Activated CD8-positive, alpha-beta memory T cell treated with anti-CD3 and anti-CD28 coated beads, Interleukin-2, amount 50 U/mL, for 24 hours (primary cell): ENCODE measurements around the gene ADARB1.

Experiments
- DNase-seq: peaks from one replicate; pipeline ENCODE4 v3.0.0-alpha.2; 2020; ENCODE audit errors: extremely low read depth

The ADARB1 gene

DNA sequence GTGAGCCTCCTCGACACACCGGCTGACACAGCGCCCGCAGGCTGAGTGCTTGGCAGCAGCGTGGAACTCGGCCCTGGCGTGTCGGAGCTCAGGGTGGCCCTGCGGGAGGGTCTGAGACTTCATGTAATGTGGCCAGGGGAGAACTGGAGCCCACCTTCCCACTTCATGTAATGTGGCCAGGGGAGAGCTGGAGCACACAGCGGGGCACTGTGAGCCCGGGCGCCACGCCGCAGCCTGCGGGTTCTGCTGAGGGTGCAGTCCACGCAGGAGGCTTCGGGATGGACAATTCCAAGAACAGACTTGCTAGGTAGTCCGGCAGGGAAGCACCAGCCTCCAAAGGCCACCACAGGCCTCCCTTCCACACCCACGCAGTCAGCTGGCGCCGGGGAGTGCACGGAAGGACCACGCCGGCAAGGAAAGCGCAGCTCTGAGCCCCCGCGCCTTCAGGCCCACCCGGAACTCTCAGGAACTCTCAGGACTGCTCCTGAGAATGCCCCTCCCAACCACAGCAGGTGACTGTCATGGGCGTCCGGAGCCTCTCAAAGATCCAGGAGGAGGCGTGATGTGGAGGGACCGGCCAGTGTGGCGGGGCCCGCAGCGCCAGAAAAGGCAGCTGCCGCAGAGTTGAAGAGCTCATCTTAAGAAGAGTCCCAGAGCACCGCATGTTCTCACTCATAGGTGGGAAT, 19.3 kb upstream of the ADARB1 start:
- no peak for DNase-seq

DNA sequence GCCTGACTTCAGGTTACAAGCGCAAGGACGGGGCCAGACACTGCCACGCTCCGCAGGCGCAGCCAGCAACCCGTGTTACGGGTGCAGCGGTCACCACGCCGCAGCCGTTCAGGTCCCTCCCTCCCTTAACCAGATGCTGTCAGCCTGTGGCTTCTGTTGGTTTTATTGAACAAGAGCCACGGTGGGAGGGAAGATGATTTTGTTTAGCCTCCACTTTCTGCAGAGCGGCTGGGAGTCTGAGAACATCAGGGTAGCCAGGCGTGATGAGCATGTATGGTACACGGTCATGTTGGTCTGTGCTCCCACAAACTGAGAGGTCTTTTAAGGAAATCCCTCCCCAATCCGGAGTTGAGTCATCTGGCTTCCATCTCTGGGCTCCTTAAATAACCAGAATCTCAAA, 18.5 kb upstream of the ADARB1 start:
- no peak for DNase-seq

DNA sequence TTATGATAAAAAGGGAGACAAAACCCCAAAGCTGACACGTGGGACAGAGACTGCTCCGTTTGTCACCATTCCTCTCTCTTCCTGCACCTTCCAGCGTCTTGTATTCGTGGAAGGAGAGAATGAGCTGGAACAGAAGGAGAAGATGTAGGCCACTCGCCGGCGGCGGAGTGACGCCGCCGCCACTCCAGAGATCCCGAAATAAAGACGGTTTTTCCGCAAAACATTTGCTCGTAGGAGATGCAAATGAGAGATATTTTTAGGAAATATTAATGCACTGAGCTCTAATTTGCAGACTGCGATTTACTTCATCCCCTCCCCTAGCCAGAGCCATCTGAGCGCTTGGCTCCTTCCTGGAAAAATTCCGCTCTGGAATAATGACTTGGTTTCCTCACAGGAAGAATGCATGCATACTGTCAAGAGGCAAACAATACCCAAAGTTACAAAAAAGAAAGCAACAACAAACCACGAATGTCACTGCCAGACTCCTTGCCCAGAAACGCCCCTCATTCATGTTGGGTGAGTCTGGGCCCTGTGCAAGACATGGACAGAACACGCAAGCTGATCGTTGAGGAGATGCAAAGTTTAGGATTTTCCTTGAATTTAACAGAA, 18.0 kb upstream of the ADARB1 start:
- no peak for DNase-seq

DNA sequence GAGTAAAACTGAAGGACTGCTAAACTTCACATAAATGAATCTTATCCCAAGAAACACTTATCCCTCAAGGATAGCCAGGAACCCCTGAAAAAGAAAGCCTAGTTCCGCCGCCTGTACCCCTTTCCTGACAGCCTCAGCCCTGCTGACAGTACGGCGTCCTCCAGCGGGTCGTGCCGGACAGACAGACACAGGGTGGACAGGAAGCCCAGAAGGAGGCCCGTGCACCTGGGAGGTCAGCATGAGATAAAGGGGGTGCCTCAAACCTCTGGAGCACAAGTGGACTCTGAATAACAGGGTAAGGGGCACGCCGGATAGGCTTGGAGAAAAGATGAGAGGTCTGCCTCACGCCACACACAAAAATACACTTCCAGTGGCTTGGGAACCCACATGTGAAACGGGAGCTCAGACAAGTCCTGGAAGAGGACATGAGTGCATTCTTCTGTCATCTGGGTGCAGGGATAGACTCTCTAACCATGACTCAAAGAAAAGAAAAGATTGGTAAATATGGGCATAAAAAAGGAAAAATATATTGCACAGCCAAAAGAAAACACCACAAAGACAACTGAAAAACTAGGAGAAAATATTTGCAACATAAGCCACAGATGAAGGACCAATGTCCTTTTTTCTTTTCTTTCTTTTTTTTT, 17.3 kb upstream of the ADARB1 start:
- DNase-seq, result no peak

DNA sequence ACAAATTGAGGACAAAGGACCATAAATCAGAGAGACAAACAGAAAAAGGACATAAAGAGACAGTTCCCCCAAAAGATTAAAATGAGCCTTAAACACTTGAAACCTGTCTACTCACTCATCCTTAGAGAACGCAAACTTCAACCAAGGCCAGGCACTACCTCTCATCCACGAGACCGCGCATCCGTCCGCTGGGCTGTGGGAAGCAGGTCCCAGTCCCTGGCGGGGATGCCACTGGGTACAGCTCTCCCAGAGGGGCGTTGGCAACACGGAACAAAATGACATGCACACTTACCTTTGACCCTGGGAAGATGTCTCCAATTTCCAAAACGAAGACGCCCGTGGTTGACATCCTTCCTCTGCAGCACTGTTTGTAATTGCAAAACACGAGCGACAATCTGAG, 16.5 kb upstream of the ADARB1 start:
- DNase-seq, result no peak

DNA sequence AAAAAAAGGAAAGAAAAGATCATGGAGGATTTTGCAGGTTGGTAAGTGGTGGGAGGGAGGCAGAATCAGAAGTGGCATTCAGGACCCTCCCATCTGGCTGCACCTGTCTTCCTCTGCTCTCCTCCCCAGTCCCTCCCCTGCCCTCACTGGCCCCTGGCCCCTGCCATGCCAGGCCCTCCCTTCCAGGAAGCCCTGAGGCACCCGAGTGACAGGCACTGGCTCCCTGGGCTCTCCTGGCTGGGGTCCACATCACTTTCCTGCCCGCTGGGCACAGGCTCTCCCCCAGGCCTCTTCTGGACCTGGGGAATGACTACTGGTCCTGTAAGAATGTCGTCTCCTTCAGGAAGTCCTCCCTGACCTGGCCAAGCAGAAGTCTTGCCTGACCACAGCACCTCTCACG, 15.3 kb upstream of the ADARB1 start:
- no peak for DNase-seq

DNA sequence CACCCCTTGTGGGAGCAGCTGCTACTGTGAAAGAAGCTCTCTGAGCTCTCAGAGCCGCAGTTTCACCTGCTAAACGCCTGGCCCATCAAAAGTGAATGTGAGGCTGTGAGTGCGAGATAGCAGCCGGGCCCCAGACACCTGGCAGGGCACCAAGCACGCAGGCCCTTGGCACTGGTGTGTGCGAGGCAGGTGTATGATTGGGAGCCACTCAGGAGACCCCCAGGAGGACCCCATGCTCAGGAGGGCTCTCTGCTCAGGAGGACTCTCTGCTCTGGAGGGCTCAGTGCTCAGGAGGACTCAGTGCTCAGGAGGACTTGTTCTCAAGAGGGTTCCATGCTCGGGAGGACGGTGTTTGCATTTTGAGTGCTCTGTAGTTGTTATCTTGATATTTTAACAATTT, 14.3 kb upstream of the ADARB1 start:
- DNase-seq, result no peak

DNA sequence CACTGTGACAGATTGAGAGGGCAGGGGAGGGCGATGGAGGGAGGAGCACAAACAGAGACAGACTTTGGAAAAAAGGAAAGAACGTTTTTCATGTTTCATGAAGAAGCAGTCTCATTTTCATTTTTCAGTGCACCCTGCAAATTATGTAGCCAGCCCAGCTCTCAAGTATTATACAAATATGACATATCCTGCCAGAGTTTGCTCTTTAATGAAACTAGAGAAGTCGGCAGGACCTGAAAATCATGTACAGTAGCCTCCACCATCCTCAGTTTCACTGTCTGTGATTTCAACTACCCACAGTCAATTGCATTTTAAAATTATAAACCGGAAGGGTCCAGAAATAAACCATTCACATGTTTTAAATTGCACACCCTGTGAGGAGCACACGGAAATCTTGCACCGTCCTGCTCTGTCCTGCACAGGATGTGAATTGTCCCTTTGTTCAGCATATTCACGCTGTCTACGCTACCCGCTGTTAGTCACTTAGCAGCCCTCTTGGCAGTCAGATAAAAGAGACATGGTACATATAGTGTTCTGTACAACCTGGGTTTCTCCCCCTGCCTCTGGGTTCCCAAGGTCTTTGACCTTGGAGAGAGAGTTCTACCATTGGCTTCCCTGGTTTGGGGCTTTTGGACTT, 13.6 kb upstream of the ADARB1 start:
- DNase-seq, result no peak

DNA sequence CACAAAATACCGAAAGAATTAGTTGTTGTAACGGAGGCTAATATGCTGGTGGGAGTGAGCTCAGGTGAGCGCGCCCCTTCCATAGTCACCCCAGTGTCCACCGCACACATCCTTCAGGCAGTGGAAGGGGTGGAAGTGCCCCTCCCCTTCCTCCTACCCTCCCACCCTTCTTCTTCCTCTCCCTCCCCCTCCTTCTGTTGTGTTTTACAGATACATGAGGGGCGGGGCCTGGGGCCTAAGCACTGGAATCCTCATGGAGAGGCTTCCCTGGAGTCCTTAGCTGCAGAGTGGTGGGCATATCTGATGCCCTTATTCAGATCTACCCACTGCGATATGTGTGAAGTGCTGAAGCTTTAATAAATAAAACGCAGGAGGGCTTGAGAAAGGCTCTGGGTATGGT, 10.3 kb upstream of the ADARB1 start:
- no peak for DNase-seq

DNA sequence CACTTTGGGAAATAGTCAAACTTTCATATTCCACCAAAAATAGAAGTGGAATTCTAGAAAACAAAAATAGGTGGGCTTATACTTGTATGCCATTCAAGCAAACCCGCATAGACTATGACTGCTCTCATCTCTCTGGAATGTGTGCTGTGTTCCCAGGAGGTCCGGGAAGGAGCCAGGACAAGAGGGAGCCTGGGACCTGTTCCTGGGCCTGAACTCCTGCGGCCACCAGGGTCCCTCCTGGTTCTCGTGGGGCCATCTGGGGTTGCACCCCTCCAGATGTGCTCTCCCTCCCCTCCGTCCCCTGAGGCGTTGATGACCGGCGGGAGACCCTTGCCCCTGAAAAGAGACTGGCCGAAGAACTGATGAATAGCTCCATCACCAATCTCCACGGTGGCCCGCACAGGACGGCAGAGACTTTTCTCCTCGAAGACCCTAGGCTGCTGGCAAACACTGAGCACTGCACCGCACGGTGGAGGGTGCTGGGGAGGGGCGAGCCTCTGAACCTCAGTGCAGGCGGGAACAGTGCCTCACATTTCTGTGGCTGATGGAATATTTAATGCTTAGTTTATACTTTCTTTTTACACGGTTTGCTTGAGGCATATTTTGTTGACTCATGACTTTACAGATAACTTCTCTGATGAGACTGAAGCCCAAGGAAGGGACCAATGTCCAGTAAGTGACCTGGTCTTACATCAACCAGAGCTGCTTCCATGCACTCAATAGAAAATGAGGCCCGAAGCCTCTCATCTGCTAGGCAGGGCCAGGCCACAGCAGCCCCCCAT, 9.6 kb upstream of the ADARB1 start:
- no peak for DNase-seq

DNA sequence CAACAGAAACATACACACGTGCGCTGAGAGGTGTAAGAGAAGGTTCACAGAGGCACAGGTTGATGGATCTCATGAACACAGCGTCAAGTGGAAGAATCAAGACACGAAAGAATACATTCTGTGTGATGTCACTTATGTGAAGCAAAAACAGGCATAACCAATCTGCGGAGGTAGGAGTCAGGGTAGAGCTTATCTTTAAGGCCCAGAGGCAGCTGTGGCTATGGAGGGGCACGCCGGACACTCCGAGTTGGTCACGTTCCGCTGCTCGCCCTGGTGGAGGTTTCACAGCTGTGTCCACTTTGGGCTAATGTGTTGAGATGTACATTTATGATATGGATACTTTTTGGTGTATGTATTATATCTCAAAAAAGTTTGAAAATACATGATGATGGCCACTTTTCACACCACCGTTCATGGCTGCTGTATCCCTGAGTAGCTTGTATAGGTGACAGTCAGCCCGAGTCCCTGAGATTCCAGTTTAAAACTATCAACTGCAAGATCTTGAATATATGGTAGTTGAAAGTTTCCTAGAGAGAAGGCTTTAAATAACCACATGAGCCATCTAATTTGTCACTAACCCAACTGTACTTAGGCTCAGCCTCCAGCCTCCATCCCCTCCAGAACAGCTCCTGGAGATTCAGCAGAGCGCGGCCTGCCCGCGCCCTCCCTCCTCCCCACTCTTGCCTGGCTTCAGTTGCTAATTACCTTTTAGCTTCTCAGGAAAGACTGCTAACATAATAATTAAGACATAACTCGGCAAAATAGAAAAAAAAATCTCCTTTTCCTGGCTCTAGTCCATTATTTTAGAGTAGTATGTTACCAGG, 6.7 kb upstream of the ADARB1 start:
- no peak for DNase-seq

DNA sequence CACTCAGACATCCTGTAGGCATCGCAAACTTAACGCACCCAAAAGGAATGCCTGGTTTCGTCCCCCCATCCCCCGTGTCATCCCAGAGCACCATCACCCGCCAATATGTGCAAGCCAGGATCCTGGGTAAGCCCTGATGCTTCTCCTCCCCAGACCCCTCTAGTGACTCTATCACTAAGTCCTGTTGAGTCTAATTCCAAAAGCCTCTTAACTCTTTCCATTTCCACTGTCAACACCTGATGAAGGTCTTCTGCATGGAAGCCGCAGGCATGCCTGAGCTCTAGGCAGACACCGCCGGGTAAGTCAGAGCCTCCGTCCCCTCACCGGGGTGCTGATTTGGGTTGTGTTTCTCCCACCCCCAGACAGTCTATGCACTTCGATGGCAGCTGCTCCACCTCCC, 5.3 kb upstream of the ADARB1 start:
- no peak for DNase-seq

DNA sequence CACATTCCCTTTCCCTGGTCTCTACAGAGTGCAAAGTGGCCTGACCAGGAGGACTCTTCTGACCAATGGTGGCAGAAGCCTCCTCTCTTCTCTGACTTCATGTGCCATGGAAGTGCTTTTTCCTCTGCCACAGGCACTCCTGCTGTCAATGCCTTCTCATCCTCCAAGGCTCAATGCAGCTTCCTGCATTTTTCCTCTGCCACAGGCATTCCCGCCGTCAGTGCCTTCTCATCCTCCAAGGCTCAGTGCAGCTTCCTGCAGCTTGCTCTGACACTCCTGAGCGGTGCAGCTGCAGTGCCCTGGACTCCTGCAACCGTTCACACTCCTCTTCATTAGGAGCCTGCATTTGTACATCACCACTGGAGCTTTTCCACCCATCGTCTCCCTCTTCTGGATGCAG, 4.7 kb upstream of the ADARB1 start:
- DNase-seq, result no peak

DNA sequence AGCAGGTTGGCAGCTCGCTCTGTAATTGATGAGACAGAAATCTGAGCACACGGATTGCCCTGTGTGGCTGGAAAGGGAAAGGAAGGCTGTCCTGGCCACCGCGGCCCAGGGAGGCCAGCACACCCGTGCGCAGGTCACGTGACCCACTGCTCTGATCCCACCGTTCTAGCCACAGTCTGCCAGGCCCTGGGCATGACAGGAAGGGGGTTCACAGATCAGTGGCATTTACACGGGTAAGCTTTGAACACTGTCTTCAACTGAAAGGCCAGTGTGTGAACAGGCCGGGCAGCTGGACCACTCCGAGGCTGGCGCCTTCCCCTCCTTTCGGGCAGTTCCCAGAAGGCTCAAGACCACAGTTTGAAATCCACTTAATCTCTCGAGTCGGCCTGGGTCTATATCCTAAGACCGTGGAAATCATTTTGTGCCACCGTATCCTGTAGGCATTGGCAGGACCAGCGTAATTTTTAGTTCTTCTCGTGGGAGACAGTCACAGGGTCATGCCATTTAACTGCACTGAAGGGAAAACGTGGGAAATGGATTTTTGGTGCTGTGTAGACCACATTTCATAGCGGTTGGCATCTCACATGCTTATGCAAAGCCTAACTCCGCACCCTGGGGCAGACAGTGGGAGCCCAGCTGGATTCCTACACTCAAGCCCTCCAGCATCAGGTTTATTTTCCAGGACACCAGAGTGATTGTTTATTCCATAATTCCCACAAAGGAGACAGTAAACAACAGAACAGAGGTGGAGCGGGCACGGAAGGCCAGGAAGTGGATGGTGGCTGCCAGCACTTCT, 3.1 kb upstream of the ADARB1 start:
- no peak for DNase-seq

DNA sequence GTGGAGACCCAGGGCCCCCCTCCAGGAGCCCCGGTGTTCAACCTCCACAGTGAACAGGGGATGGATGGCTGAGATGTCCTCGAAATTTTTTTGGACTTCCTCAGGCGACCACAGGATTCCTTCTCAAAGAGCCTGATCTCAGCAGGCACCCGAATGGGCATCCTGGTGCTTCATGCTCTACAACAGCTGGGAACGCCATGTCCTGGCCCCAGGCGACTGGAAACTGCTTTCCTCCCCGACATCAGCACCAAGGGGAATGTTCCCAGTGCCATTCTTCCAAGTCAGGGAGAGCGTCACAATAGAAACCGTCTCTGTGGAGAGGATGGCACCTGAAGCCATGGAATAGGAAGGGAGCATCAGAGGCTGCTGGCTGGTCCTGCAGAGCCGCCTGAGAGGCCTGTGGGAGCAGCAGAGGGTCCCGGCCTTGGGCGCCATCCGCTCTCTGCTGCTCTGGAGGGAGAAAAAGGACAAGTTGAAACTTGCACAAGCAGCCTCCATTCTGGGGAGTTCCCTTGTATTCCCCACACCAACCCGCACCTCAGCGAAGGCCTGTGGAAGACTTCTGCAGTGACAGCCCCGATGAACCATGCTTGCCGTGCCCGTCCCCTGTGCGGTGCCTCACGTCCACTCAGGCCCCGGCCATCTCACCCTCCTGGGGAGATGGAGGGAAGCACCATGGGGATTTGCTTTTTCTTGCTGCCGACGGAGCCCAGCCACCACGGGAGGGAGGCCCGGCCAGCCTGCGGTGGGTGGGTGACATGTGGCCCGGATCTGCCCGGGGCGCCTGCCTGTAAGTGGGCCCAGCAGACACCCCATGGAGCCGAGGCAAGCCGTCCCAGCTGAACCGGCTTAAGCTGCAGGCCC, 2.3 kb upstream of the ADARB1 start:
- DNase-seq, result no peak

DNA sequence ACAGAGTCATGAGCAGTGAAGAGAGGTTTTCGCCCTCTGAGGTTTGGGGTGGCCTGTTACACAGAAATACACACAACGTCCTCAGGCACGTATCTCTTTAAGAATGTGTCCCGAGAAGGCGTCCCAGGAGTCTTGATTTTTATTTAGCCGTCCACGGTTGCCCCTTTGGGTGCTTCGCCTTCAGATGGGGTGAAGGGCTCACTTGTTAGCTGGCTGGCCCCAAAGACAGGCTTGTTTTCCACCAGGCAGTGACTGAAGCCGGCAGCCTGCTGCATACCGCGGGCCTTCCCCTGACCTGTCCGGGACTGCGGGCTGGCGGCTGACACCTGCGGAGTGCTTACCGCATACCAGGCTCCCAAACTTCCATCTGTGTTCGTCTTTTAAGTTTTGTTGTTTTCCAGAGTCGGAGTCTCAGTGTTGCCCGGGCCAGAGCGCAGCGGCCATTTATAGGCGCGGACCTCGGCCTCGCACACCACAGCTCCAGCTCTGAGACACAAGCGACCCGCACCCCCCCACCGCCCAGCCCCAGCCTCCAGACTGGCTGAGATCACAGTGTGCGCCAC, 1.6 kb upstream of the ADARB1 start:
- no peak for DNase-seq

DNA sequence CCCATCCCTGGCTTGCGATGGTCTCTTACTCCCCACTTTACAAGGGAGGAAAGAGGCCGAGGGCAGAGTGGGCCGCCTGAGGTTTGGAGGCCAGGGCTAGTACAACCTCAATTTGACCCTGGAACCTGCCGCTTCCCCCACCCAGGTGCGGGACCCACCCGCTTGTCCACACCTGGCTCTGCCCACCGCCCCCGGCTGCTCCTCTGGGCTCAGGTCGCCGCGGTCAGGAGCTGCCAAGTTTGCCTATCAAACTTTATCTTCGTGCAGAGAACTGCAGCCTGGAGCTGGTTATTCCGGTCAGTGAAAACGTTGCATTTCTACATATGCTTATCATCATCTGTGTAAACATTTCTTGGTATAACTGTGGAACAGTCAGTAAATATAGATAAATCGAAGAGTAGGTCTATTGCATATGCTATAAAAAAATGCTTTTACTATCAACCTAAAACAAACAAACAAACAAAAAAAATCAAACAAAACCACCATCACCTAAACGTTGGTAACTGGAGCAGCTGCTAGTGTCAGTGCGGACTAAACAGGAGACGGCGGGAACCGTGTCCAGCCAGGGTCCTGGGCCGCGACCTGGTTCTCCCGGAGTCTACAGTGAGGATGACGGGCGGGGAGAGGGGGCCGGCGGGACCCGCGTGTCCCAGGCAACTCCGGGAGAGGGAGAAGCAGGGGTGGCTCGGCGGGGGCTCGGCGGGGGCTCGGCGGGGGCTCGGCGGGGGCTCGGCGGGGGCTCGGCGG, 906 bp upstream of the ADARB1 start:
- DNase-seq, result no peak

DNA sequence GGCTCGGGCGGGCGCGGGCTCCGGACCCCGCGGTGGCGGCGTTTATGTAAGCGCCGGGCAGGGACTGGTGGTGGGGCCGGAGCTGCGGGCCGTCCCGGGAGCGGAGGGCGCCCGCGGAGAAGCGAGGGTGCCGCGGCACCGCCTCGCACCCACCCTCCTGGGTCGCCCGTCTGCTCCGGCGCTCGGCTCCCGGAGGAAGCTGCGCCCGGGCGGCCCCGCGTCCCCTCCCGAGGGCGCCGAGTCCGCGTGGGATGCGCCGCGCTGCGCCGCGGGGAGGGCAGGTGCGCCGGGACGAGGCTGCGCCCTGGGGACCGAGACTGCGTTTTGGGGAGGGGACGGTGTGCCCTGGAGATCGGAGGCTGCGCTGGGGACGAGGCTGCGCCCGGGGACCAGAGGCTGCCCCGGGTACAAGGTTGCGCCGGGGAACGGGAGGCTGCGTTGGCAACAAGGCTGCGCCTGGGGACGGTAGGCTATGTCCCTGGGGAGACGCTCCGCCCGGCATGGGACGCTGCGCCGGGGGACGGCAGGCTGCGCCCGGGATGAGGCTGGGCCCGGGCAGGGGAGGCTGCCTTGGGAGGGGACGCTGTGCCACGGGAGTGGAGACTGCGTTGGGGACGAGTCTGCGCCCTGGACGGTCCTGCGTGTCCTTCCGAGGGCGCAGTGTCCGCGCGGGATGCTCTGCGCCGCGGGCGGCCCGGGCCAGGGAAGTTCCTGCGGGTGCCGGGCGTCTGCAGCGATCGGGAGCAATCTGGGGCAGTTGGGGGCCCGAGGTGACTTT, 627 bp downstream of the ADARB1 start:
- no peak for DNase-seq
